CD1c-positive myeloid dendritic cell (primary cell): ENCODE results near the gene RTL10.
"Not testable (repeated sequence)": the region's sequence is repeated elsewhere in the genome, so short reads cannot be mapped to it uniquely, and the experiment has no call there.

Experiments
- DNase-seq: peaks from one replicate; pipeline ENCODE4 v3.0.0-alpha.2; 2016; ENCODE audit errors: extremely low spot score

RTL10 gene

GRCh38 chr22:19889951-19890350 lies 35.3 kb upstream of the RTL10 start:
- no peak for DNase-seq

DNA sequence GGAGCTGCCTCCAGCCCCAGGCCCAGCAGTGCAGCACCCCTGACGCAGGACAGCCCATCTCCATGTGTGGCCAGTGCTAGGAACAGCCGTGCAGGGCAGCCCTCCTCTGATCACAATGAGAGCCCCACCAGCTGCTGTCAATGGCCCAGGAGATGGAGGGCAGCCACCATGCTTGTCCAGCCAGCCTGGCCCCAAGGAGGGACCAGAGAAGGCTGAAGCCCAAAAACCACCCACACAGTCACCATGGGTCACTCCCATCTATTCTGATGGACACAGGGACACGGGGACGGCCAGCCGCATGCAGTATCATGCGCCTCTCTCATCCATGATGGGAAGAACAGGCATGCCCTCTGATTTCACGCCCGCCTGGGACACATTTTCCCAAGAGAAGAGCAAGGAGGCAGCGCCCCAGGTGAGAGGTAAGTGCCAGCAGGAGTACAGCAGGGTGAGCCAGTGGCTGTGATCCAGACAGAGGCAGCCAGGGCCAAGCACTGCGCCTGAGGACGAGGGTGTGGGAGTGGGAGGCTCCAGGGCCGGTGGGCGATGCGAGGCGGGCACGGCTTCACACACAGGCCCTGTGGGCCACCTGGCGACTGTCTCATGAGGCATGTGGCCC lies 33.6 kb upstream of the RTL10 start:
- DNase-seq: no peak

GRCh38 chr22:19887256-19887985 lies 32.7 kb upstream of the RTL10 start:
- DNase-seq: no peak

DNA sequence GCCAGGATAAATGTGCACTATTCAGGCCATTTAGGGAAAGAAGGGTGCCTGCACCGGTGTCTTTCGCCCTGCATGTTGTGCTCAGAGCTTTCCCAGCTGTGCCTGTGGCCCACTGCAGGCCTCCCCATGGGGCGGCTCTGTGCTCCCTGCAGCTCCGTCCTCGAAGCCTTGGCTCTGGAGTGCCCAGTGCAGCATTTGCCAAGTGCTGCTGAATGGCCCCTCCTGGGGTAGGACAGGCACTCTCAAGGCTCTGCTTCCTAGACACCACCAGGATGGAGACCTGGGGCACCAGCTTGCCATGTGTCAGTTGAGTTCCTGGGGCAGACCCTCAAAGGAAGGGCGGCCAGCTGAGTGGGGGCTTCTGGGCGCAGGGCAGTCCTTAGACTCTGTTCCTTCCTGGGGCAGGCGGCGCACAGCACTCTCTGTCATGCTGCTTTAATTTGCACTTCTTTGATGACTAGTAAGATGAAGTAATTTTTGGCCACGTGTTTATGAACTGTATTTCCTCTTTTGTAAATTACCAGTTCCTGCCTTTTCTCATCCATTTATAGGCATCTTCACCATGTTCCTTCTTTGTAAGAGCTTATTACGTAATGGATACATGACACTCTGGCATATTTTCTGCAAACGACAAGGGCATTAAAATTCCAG lies 32.1 kb upstream of the RTL10 start:
- peak; percentile 93 for DNase-seq

- DNase-seq: no peak
These were observed 31.3 kb upstream of the RTL10 start for GRCh38 chr22:19885841-19886592.

GRCh38 chr22:19884954-19885751 lies 30.5 kb upstream of the RTL10 start:
- no peak for DNase-seq

GRCh38 chr22:19884161-19884953 lies 29.7 kb upstream of the RTL10 start:
- DNase-seq: no peak

- DNase-seq: not testable (repeated sequence)
These were observed 28.8 kb upstream of the RTL10 start for GRCh38 chr22:19883446-19883845.

- no peak for DNase-seq
These were observed 28.0 kb upstream of the RTL10 start for GRCh38 chr22:19882446-19883381.

DNA sequence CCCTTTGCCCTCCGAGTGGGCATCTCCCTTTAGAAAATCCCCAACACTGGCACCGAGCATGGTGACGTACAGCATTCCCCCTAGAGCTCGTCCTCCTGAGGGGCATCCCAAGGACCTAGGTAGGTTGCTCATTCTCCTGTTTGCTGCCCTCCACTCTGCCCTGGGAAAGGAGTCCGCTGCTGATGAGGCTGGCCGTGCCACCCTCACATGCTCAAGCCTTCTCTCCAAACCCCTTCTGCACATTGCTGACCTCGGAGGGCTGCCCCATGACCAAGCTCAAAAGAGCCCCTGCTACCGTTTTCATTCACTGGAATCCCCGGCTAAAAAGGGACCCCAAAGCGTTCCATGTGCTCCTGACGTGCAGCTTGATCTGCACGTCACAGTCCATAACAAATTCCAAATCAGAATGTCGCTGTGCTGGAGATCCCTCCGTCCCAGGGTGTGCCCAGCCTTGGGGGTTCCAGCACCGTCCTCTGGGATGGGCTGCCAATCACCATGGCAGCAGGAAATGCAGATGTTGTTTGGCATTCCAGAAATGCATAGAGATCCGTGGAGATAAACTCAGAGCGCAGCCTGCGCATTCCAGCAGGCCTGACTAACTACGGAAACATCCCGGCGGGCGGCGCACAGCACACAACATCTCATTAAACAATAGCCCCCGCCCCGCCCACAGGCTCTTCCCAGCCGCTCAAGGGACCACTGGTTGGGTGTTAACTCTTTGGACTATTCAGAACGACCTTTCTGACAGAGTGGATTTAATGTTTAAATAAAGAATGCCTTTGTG lies 26.3 kb upstream of the RTL10 start:
- DNase-seq: no peak

DNA sequence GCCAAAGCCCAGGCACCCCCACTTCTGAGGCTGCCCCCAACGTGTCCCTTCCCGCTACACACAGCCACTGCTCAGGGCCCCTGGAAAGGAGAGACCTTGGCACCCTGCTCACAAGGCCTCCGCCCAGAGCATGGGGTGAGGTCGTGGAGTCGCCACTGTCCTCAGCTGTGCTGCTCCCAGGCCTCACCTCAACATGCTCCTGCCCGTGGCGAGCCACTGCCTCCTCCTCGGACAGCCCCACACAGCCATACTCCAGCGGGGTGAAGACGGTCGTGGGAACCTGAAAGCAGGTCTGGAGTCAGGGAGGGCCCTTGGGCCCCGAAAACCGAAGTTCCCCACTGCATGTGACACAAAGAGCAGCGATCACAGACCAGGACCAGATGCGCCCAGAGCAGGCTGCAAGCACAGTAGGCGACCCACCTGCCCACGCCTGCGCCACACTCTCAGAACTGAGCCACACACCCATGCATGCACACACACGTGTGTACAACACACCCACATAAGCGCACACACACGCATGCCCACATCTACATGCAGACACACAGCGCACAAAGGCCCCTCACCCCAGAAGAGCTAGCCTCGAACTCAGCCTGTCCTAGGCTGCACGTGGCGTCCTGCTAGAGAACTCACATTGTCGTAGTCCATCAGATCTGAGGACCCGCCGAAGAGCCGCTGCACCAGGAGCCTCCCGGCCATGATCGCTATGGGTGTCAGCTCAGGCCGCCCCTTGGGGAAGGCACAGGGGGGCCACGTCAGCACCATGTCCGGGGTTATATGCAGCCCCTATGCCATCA lies 25.5 kb upstream of the RTL10 start:
- no peak for DNase-seq

- DNase-seq: no peak
These were observed 24.9 kb upstream of the RTL10 start for GRCh38 chr22:19879643-19879991.

DNA sequence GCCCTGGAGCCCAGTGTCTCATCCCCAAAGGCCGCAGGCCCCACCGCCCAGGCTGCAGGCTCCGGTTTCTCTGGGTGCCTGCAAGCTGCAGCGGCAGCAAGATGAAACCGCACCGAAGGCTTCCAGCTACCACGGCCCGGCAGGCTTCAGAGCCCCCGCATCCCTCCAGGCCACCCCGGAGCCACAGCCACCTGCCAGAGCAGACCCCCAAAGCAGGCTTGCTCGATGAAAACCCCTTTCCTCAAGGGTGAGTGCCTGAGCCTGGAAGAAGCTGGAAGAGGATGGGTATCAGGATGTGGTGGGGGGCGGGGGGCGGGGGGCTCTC lies 24.5 kb upstream of the RTL10 start:
- DNase-seq: no peak

GRCh38 chr22:19878461-19879245 lies 24.0 kb upstream of the RTL10 start:
- DNase-seq: no peak

GRCh38 chr22:19877626-19878339 lies 23.1 kb upstream of the RTL10 start:
- DNase-seq: no peak

DNA sequence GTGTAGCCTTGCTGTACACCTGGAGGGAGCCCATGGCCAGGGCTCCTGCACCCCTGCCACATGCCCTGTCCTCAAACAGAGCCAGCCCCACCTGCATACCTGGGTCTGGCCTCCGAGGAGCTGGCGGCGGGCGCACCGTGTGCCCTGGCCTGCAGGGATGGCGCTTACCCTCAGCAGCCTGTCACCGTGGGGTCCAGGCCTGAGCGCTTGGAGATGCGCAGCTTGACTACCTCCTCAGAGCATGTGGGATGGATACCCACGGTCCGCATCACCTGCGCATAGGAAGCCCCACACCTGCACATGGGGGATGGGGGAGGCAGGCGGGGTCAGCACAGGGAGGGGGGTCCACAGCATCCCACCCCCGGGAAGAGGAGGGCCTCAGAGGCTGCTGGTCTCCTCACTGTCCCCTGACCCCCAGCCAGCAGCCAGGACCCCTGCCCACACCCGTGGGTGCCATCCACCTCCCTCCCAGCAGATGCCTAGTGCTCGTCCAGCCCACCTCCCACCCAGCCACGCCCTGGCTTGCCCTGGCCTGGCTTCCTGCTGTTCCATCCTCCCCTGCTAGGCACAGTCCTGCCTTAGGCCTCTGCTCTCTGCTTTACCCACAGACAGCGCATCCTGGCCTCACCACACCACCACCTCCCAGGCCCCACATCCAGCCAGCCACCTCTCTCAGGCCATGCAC lies 22.4 kb upstream of the RTL10 start:
- DNase-seq: no peak
